ENCODE results near the gene TPPP.
"Not testable (repeated sequence)": the region's sequence is repeated elsewhere in the genome, so short reads cannot be mapped to it uniquely, and the experiment has no call there.

GRCh38 chr5:679166-679895 lies 13.8 kb downstream of the TPPP start:
- not testable (repeated sequence) for TF ChIP-seq POLR2A, CTCF (IDR thresholded peaks at IDR 0.05)
